ENCODE results near the gene MET. TPM values are rescaled to one million over a fixed set of nuclear protein-coding genes. Genes with fewer than 3 reads are reported as not detected.
"Not testable (repeated sequence)": the region's sequence is repeated elsewhere in the genome, so short reads cannot be mapped to it uniquely, and the experiment has no call there.

The MET gene
- total RNA-seq, 3 donors from 2014 or later, result 15.6 to 35.1 (median 31.0) TPM

GRCh38 chr7:116754186-116754585 lies 82.2 kb downstream of the MET start:
- Histone ChIP-seq H3K4me3 (no peak overlapping the region), H3K4me1 (ENCODE audit: low read depth) (no peaks in the 10 kb centered on the region), H3K36me3 (ENCODE audit: low read depth) (no peaks in the 10 kb centered on the region), H3K9me3 (no peaks in the 10 kb centered on the region)
- no peak for ATAC-seq
- TF ChIP-seq, protein P1, sequence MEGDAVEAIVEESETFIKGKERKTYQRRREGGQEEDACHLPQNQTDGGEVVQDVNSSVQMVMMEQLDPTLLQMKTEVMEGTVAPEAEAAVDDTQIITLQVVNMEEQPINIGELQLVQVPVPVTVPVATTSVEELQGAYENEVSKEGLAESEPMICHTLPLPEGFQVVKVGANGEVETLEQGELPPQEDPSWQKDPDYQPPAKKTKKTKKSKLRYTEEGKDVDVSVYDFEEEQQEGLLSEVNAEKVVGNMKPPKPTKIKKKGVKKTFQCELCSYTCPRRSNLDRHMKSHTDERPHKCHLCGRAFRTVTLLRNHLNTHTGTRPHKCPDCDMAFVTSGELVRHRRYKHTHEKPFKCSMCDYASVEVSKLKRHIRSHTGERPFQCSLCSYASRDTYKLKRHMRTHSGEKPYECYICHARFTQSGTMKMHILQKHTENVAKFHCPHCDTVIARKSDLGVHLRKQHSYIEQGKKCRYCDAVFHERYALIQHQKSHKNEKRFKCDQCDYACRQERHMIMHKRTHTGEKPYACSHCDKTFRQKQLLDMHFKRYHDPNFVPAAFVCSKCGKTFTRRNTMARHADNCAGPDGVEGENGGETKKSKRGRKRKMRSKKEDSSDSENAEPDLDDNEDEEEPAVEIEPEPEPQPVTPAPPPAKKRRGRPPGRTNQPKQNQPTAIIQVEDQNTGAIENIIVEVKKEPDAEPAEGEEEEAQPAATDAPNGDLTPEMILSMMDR (IDR thresholded peaks at IDR 0.05), result no peak
- intact Hi-C loops (cut with DNase I, micrococcal nuclease), result no loop called here
- no peak for DNase-seq

- DNase-seq, result no peak
- intact Hi-C loops (cut with DNase I, micrococcal nuclease), result no loop called here
Measured at GRCh38 chr7:116757283-116757682, 85.3 kb downstream of the MET start.

GRCh38 chr7:116759642-116760041 lies 87.6 kb downstream of the MET start:
- intact Hi-C loops (cut with DNase I, micrococcal nuclease); DNase-seq; H3K4me3 ChIP-seq; H3K36me3 ChIP-seq (ENCODE audit: low read depth); H3K9me3 ChIP-seq; ATAC-seq; H3K4me1 ChIP-seq (ENCODE audit: low read depth): not testable (repeated sequence)

More at GRCh38 chr7:116757283-116757682, 85.3 kb downstream of the MET start:
- TF ChIP-seq, protein P1 (IDR thresholded peaks at IDR 0.05), result no peak
- no peaks in the 10 kb centered on the region for H3K36me3 ChIP-seq (ENCODE audit: low read depth)
- no peak for ATAC-seq
- no peaks in the 10 kb centered on the region for H3K4me1 ChIP-seq (ENCODE audit: low read depth)
- no peak overlapping the region for H3K4me3 ChIP-seq
- no peaks in the 10 kb centered on the region for H3K9me3 ChIP-seq

DNA sequence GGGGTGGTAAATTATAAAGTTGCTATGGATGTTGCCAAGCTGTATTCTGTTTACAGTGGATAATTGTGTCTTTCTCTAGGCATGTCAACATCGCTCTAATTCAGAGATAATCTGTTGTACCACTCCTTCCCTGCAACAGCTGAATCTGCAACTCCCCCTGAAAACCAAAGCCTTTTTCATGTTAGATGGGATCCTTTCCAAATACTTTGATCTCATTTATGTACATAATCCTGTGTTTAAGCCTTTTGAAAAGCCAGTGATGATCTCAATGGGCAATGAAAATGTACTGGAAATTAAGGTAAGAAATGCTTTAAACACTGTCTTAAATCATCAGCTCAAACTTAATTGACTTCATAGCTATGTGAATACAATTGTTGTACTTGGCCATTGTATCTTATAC lies 91.0 kb downstream of the MET start:
- H3K4me3 ChIP-seq, result no peak overlapping the region
- intact Hi-C loops (cut with DNase I, micrococcal nuclease), result no loop called here
- H3K4me1 ChIP-seq (ENCODE audit: low read depth), result peaks cover 7% of the 10 kb centered on the region
- ATAC-seq (no peak), DNase-seq (no peak)
- H3K36me3 ChIP-seq (ENCODE audit: low read depth), result no peaks in the 10 kb centered on the region
- TF ChIP-seq, protein P1 (IDR thresholded peaks at IDR 0.05), result no peak
- no peaks in the 10 kb centered on the region for H3K9me3 ChIP-seq

DNA sequence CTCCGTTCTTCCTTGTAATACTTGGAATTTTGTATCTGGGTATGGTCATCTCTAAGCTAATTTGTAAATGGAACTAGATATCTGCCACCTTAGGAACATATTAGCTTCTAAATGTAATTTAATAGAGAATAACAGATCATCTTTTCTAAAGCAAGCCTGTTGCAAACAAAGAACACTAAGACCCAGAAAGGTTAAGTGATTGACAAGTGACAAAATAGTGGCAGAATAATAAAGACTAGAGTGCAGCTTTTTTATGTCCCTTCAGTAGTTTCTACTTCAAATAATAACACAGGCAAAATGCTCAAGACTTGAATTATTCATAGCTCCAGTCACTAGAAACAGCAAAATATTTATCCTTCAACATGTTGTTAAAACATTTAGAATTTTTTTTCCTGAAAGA lies 91.7 kb downstream of the MET start:
- TF ChIP-seq, protein P1 (IDR thresholded peaks at IDR 0.05), result no peak
- DNase-seq (no peak), ATAC-seq (no peak)
- peaks cover 7% of the 10 kb centered on the region for H3K4me1 ChIP-seq (ENCODE audit: low read depth)
- H3K4me3 ChIP-seq, result no peak overlapping the region
- H3K9me3 ChIP-seq, result no peaks in the 10 kb centered on the region
- no peaks in the 10 kb centered on the region for H3K36me3 ChIP-seq (ENCODE audit: low read depth)
- intact Hi-C loops (cut with DNase I, micrococcal nuclease), result no loop called here

- ATAC-seq (peak; percentile 29), DNase-seq (no peak)
- H3K4me3 ChIP-seq, result no peak overlapping the region
- no peaks in the 10 kb centered on the region for H3K36me3 ChIP-seq (ENCODE audit: low read depth)
- peaks cover 13% of the 10 kb centered on the region for H3K4me1 ChIP-seq (ENCODE audit: low read depth)
- no peaks in the 10 kb centered on the region for H3K9me3 ChIP-seq
- TF ChIP-seq, protein P1 (IDR thresholded peaks at IDR 0.05), result no peak
- intact Hi-C loops (cut with DNase I, micrococcal nuclease), result no loop called here
Measured at GRCh38 chr7:116766881-116767280, 94.9 kb downstream of the MET start.

All from mucosa of descending colon (tissue), 3 donors.